Calu3 (cell line): ENCODE data around the gene TGFBR2. TPM values are rescaled to one million over a fixed set of nuclear protein-coding genes. Genes with fewer than 3 reads are reported as not detected.

Source experiments
- BruUV-seq: library from RNA; stranded (reverse); fragments of 400-500 nt; replicated peaks from 2 replicates; lab custom pipeline; 2021; lab: Mats Ljungman, UMichigan
- CTCF ChIA-PET: fragments of 300-600 bp; sonication (Branson Sonifier 250); formaldehyde crosslinking; loops from one replicate; lab custom pipeline; 2022; ENCODE audit warnings: antibody characterized with exemption; lab: Charles Lee
- DNase-seq: peaks from one replicate; pipeline ENCODE4 v3.0.0; 2022
- H3K27ac Mint-ChIP-seq: one replicate; pipeline ENCODE4 v1.8.0; 2022; ENCODE audit warnings: mixed read lengths; ENCODE audit not compliant: unreplicated experiment
- H3K27me3 Mint-ChIP-seq: one replicate; pipeline ENCODE4 v1.8.0; 2022; ENCODE audit warnings: mixed read lengths; ENCODE audit not compliant: unreplicated experiment
- H3K36me3 Mint-ChIP-seq: one replicate; pipeline ENCODE4 v1.8.0; 2022; ENCODE audit warnings: mild to moderate bottlenecking, moderate library complexity, mixed read lengths; ENCODE audit not compliant: insufficient read depth, unreplicated experiment
- H3K4me1 Mint-ChIP-seq: one replicate; pipeline ENCODE4 v1.8.0; 2022; ENCODE audit warnings: mild to moderate bottlenecking, low read depth, mixed read lengths; ENCODE audit not compliant: unreplicated experiment
- H3K4me3 Mint-ChIP-seq: one replicate; pipeline ENCODE4 v1.8.0; 2022; ENCODE audit warnings: mild to moderate bottlenecking, low read depth, moderate library complexity, mixed read lengths; ENCODE audit not compliant: unreplicated experiment
- H3K9me3 Mint-ChIP-seq: one replicate; pipeline ENCODE4 v1.8.0; 2022; ENCODE audit warnings: low read depth, mixed read lengths; ENCODE audit not compliant: unreplicated experiment
- CTCF ChIP-seq: fragments of 200-600 bp; IDR thresholded peaks from one replicate; pipeline ENCODE4 v1.8.0; 2022; ENCODE audit warnings: antibody characterized with exemption; ENCODE audit not compliant: unreplicated experiment
- intact Hi-C: fragments of 100-400 bp; cut with micrococcal nuclease; formaldehyde crosslinking; loops from one replicate; pipeline ENCODE4 v1.10.0; 2022; ENCODE audit not compliant: unreplicated experiment
- total RNA-seq: library from RNA; stranded (reverse); gene quantifications from 2 replicates; pipeline ENCODE4 v1.2.3, GENCODE V29; 2022

The TGFBR2 gene
- total RNA-seq, 1 experiment from 2014 or later, result 105 TPM

GRCh38 chr3:30581067-30581585 is 25.3 kb upstream of the TGFBR2 start:
- BruUV-seq, result no TSS peak
- intact Hi-C loops, result no loop called here
- Mint-ChIP-seq H3K36me3 (no peaks in the 10 kb centered on the region), H3K4me1 (peaks cover 65% of the 10 kb centered on the region), H3K9me3 (no peaks in the 10 kb centered on the region), H3K27ac (peak overlapping the region; percentile 51), H3K27me3 (no peaks in the 10 kb centered on the region), H3K4me3 (no peak overlapping the region)
- no peak for TF ChIP-seq CTCF
- CTCF ChIA-PET, result interaction anchor here (1.0 kb wide), 1 partner anchor 16 kb away, joined by 3 read pairs; no protein-coding TSS in a partner anchor
- DNase-seq, result no peak

GRCh38 chr3:30581982-30582381 is 24.4 kb upstream of the TGFBR2 start:
- Mint-ChIP-seq H3K9me3 (peaks cover 2% of the 10 kb centered on the region), H3K36me3 (no peaks in the 10 kb centered on the region), H3K4me1 (peaks cover 69% of the 10 kb centered on the region), H3K4me3 (no peak overlapping the region), H3K27me3 (no peaks in the 10 kb centered on the region), H3K27ac (peak overlapping the region; percentile 51)
- no peak for DNase-seq
- TF ChIP-seq CTCF, result no peak
- BruUV-seq, result no TSS peak
- intact Hi-C loops, result loop anchor here (1.0 kb wide), 1 partner anchor 43 kb away; no protein-coding TSS in a partner anchor
- CTCF ChIA-PET, result interaction anchor here (0.6 to 1.0 kb wide), 2 partner anchors 9 to 16 kb away, joined by 3 read pairs; no protein-coding TSS in a partner anchor

- TF ChIP-seq CTCF, result no peak
- BruUV-seq, result no TSS peak
- no peak for DNase-seq
- Mint-ChIP-seq H3K4me1 (peaks cover 61% of the 10 kb centered on the region), H3K4me3 (no peak overlapping the region), H3K27ac (peak overlapping the region; percentile 70), H3K9me3 (peaks cover 2% of the 10 kb centered on the region), H3K36me3 (no peaks in the 10 kb centered on the region), H3K27me3 (no peaks in the 10 kb centered on the region)
- CTCF ChIA-PET, result no interaction called here
- intact Hi-C loops, result no loop called here
These were observed 22.4 kb upstream of the TGFBR2 start for GRCh38 chr3:30583973-30584372.

GRCh38 chr3:30585654-30586053 is 20.7 kb upstream of the TGFBR2 start:
- DNase-seq, result no peak
- intact Hi-C loops, result no loop called here
- H3K36me3 Mint-ChIP-seq, result no peaks in the 10 kb centered on the region
- H3K9me3 Mint-ChIP-seq, result peaks cover 2% of the 10 kb centered on the region
- no peaks in the 10 kb centered on the region for H3K27me3 Mint-ChIP-seq
- no peak for TF ChIP-seq CTCF
- H3K27ac Mint-ChIP-seq, result peak overlapping the region; percentile 71
- peaks cover 57% of the 10 kb centered on the region for H3K4me1 Mint-ChIP-seq
- no TSS peak for BruUV-seq
- no peak overlapping the region for H3K4me3 Mint-ChIP-seq
- CTCF ChIA-PET, result no interaction called here
